CD4-positive, alpha-beta memory T cell (primary cell): ENCODE measurements around the gene FAM210A. TPM values are rescaled to one million over a fixed set of nuclear protein-coding genes. Genes with fewer than 3 reads are reported as not detected.

Experiments
- CTCF ChIA-PET: fragments of 350-600 bp; sonication (Branson Sonifier 250); formaldehyde crosslinking; loops from one replicate; lab custom pipeline; 2021; ENCODE audit warnings: inconsistent platforms; ENCODE audit not compliant: partially characterized antibody; lab: Charles Lee
- POLR2A ChIA-PET: fragments of 350-600 bp; sonication (Branson Sonifier 250); formaldehyde crosslinking; loops from one replicate; lab custom pipeline; 2021; ENCODE audit not compliant: partially characterized antibody; lab: Charles Lee
- DNase-seq, 5 donors: peaks; one replicate each; pipeline versions ENCODE4 v3.0.0 to v3.0.0-alpha.2; 2020 to 2022; ENCODE audit warnings: mixed read lengths in 1 of 5
- H3K27ac ChIP-seq: one replicate; pipeline ENCODE4 v1.7.0; 2013; ENCODE audit warnings: low read depth, low read length
- H3K27me3 ChIP-seq: 2 replicates; pipeline ENCODE4 v1.7.0; 2013; ENCODE audit warnings: mild to moderate bottlenecking, low read length, moderate library complexity; ENCODE audit not compliant: insufficient read depth
- H3K36me3 ChIP-seq: 2 replicates; pipeline ENCODE4 v1.7.0; 2013; ENCODE audit warnings: mild to moderate bottlenecking, low read length, moderate library complexity; ENCODE audit not compliant: insufficient read depth
- H3K4me1 ChIP-seq: 2 replicates; pipeline ENCODE4 v1.7.0; 2013; ENCODE audit warnings: mild to moderate bottlenecking, low read length, moderate library complexity; ENCODE audit not compliant: insufficient read depth
- H3K4me3 ChIP-seq, 2 donors: one replicate each; pipeline ENCODE4 v1.7.0; 2013; ENCODE audit warnings: low read length in 2 of 2, mild to moderate bottlenecking in 1 of 2
- H3K9me3 ChIP-seq, 2 donors: one replicate each; pipeline ENCODE4 v1.7.0; 2013; ENCODE audit warnings: low read length in 2 of 2, control low read depth in 1 of 2; ENCODE audit not compliant: control insufficient read depth in 1 of 2
- H3K27ac Mint-ChIP-seq, 7 donors: one replicate each; pipeline ENCODE4 v1.8.0; 2020 to 2021; ENCODE audit warnings: mixed read lengths in 7 of 7, mild to moderate bottlenecking in 6 of 7, inconsistent platforms in 3 of 7, moderate library complexity in 3 of 7
- H3K27me3 Mint-ChIP-seq, 2 donors: one replicate each; pipeline ENCODE4 v1.8.0; 2020 to 2021; ENCODE audit warnings: mixed read lengths in 2 of 2
- H3K36me3 Mint-ChIP-seq, 2 donors: one replicate each; pipeline ENCODE4 v1.8.0; 2020 to 2021; ENCODE audit warnings: mixed read lengths in 2 of 2, inconsistent platforms in 1 of 2, mild to moderate bottlenecking in 1 of 2
- H3K4me1 Mint-ChIP-seq, 4 donors: one replicate each; pipeline ENCODE4 v1.8.0; 2020 to 2021; ENCODE audit warnings: mixed read lengths in 4 of 4, mild to moderate bottlenecking in 1 of 4
- H3K4me3 Mint-ChIP-seq, 8 donors: one replicate each; pipeline ENCODE4 v1.8.0; 2020 to 2021; ENCODE audit warnings: mixed read lengths in 8 of 8, mild to moderate bottlenecking in 7 of 8, moderate library complexity in 6 of 8, inconsistent platforms in 3 of 8
- H3K9me3 Mint-ChIP-seq, 8 donors: one replicate each; pipeline ENCODE4 v1.8.0; 2020 to 2021; ENCODE audit warnings: mixed read lengths in 8 of 8, mild to moderate bottlenecking in 5 of 8, inconsistent platforms in 3 of 8, moderate library complexity in 1 of 8
- intact Hi-C: fragments of 100-400 bp; cut with micrococcal nuclease; formaldehyde crosslinking; loops from one replicate; pipeline ENCODE4 v1.15.1; 2023
- polyA plus RNA-seq, 2 donors: library from polyadenylated mRNA; unstranded; fragments of 300-500 nt; fragmentation: Illumina TruSeq; gene quantifications; one replicate each; pipeline ENCODE4 v1.2.3, GENCODE V29; 2021
- total RNA-seq, 2 experiments: library from RNA; stranded (reverse); gene quantifications; one replicate each; pipeline ENCODE4 v1.2.3, GENCODE V29; 2021

FAM210A gene
- total and polyA plus RNA-seq, 4 experiments from 2014 or later, result 9.4 to 13.7 (median 11.6) TPM

- Histone ChIP-seq H3K9me3 (no peaks in the 10 kb centered on the region), H3K27ac (no peak overlapping the region), H3K4me3 (no peak overlapping the region), H3K4me1 (no peaks in the 10 kb centered on the region), H3K27me3 (no peaks in the 10 kb centered on the region), H3K36me3 (peaks cover 7% of the 10 kb centered on the region)
- intact Hi-C loops, result no loop called here
- peak overlapping the region in 3 of 7 donors; percentile 17 to 70 (median 42) for H3K27ac Mint-ChIP-seq
- DNase-seq, result no peak
- peaks cover 10 to 14% (median 13%) of the 10 kb centered on the region in 4 donors for H3K4me1 Mint-ChIP-seq
- CTCF ChIA-PET, result interaction anchor here (1.3 to 2.4 kb wide), 2 partner anchors 61 to 68 kb away, joined by 3 to 11 read pairs; no protein-coding TSS in a partner anchor
- peaks cover 12 to 15% of the 10 kb centered on the region in 2 donors for H3K36me3 Mint-ChIP-seq
- H3K27me3 Mint-ChIP-seq, result no peaks in the 10 kb centered on the region
- H3K4me3 Mint-ChIP-seq, result no peak overlapping the region
- POLR2A ChIA-PET, result no interaction called here
- H3K9me3 Mint-ChIP-seq, result peaks cover 0 to 1% (median 0%) of the 10 kb centered on the region in 8 donors
Observed at GRCh38 chr18:13628211-13628610, 98.1 kb downstream of the FAM210A start.

DNA sequence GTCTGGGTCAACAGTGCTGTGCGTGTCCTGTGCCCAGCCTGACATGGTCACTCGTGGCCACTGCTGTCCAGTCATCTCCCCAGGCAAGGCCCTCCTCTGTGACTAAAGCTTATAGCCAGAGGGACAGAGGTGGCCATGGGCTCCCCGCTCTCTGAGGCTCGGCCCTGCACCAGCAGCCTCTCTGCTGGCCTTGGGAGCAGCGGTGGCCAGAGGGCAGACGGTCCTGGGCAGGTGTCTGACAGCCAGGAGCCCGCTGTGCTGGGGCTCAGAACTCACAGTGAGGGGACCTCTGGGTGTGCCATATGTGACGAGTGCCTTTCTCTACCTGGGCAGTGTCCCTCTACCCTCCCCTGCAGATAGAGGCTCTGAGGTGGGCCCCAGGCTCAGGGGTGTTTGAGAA lies 98.7 kb downstream of the FAM210A start:
- Histone ChIP-seq H3K27ac (no peak overlapping the region), H3K27me3 (no peaks in the 10 kb centered on the region), H3K9me3 (no peaks in the 10 kb centered on the region), H3K36me3 (peaks cover 8% of the 10 kb centered on the region), H3K4me3 (no peak overlapping the region), H3K4me1 (no peaks in the 10 kb centered on the region)
- H3K27me3 Mint-ChIP-seq, result no peaks in the 10 kb centered on the region
- H3K9me3 Mint-ChIP-seq, result peaks cover 0 to 1% (median 0%) of the 10 kb centered on the region in 8 donors
- intact Hi-C loops, result no loop called here
- CTCF ChIA-PET, result interaction anchor here (1.3 to 2.4 kb wide), 4 partner anchors 60 to 411 kb away, joined by 3 to 11 read pairs (median 6); no protein-coding TSS in a partner anchor
- no peak for DNase-seq
- H3K36me3 Mint-ChIP-seq, result peaks cover 16 to 18% of the 10 kb centered on the region in 2 donors
- POLR2A ChIA-PET, result no interaction called here
- H3K4me1 Mint-ChIP-seq, result peaks cover 10 to 14% (median 13%) of the 10 kb centered on the region in 4 donors
- H3K4me3 Mint-ChIP-seq, result no peak overlapping the region
- H3K27ac Mint-ChIP-seq, result no peak overlapping the region

- H3K9me3 ChIP-seq, result no peaks in the 10 kb centered on the region
- H3K27ac ChIP-seq, result no peak overlapping the region
- H3K4me1 ChIP-seq, result no peaks in the 10 kb centered on the region
- no peak for DNase-seq
- H3K27ac Mint-ChIP-seq, result peak overlapping the region in 3 of 7 donors; percentile 1 to 56 (median 46)
- intact Hi-C loops, result no loop called here
- no peaks in the 10 kb centered on the region for H3K27me3 Mint-ChIP-seq
- H3K4me3 Mint-ChIP-seq, result no peak overlapping the region
- no peaks in the 10 kb centered on the region for H3K27me3 ChIP-seq
- peaks cover 8% of the 10 kb centered on the region for H3K36me3 ChIP-seq
- peaks cover 10 to 14% (median 13%) of the 10 kb centered on the region in 4 donors for H3K4me1 Mint-ChIP-seq
- H3K9me3 Mint-ChIP-seq, result peaks cover 0 to 1% (median 0%) of the 10 kb centered on the region in 8 donors
- H3K36me3 Mint-ChIP-seq, result peaks cover 16 to 17% of the 10 kb centered on the region in 2 donors
- POLR2A ChIA-PET, result no interaction called here
- CTCF ChIA-PET, result interaction anchor here (1.5 to 1.7 kb wide), 2 partner anchors 68 to 410 kb away, joined by 5 to 7 read pairs; no protein-coding TSS in a partner anchor
- H3K4me3 ChIP-seq, result no peak overlapping the region
Observed at GRCh38 chr18:13626544-13626908, 99.8 kb downstream of the FAM210A start.

GRCh38 chr18:13625843-13626543 lies 100.4 kb downstream of the FAM210A start:
- Histone ChIP-seq H3K4me3 (no peak overlapping the region), H3K27me3 (no peaks in the 10 kb centered on the region), H3K4me1 (no peaks in the 10 kb centered on the region), H3K36me3 (peaks cover 8% of the 10 kb centered on the region), H3K9me3 (no peaks in the 10 kb centered on the region), H3K27ac (no peak overlapping the region)
- H3K4me1 Mint-ChIP-seq, result peaks cover 9 to 14% (median 13%) of the 10 kb centered on the region in 4 donors
- H3K27me3 Mint-ChIP-seq, result no peaks in the 10 kb centered on the region
- intact Hi-C loops, result no loop called here
- POLR2A ChIA-PET, result no interaction called here
- no peak overlapping the region for H3K4me3 Mint-ChIP-seq
- H3K9me3 Mint-ChIP-seq, result peaks cover 0 to 1% (median 0%) of the 10 kb centered on the region in 8 donors
- CTCF ChIA-PET, result interaction anchor here (1.5 to 1.9 kb wide), 3 partner anchors 68 to 410 kb away, joined by 5 to 7 read pairs (median 7); no protein-coding TSS in a partner anchor
- H3K36me3 Mint-ChIP-seq, result peaks cover 16 to 17% of the 10 kb centered on the region in 2 donors
- peak overlapping the region in 3 of 7 donors; percentile 36 to 73 (median 46) for H3K27ac Mint-ChIP-seq
- DNase-seq, result no peak

DNA sequence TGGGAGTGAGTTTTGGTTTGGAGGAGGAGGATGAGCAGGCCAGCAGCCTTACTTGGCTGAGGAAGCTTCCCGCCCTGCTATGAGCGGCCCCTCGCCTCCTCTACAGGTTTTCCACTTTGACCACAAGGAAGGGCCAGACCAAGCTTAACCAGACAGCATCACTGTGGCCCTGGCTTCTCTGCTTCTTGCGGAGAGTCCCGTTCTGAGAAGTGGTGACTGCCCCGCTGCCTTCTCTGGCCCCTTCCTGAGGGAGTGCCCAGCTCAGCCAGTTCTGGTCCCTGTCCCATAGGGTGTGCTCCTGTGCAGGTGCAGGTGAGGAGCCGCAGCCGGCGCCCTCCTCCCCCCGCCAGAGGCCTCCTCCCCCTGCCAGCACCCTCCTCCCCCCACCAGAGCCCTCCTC lies 101.0 kb downstream of the FAM210A start:
- no peaks in the 10 kb centered on the region for H3K9me3 ChIP-seq
- H3K4me1 Mint-ChIP-seq, result peaks cover 9 to 14% (median 13%) of the 10 kb centered on the region in 4 donors
- intact Hi-C loops, result no loop called here
- H3K27me3 ChIP-seq, result no peaks in the 10 kb centered on the region
- POLR2A ChIA-PET, result interaction anchor here (1.0 kb wide), 1 partner anchor 10 kb away, joined by 3 read pairs; no protein-coding TSS in a partner anchor
- peaks cover 8% of the 10 kb centered on the region for H3K36me3 ChIP-seq
- CTCF ChIA-PET, result interaction anchor here (1.9 kb wide), 1 partner anchor 409 kb away, joined by 7 read pairs; no protein-coding TSS in a partner anchor
- no peak overlapping the region for H3K4me3 ChIP-seq
- no peaks in the 10 kb centered on the region for H3K27me3 Mint-ChIP-seq
- peaks cover 15 to 20% of the 10 kb centered on the region in 2 donors for H3K36me3 Mint-ChIP-seq
- H3K27ac Mint-ChIP-seq, result peak overlapping the region in 3 of 7 donors; percentile 42 to 81 (median 70)
- H3K4me3 Mint-ChIP-seq, result no peak overlapping the region
- peaks cover 0 to 1% (median 0%) of the 10 kb centered on the region in 8 donors for H3K9me3 Mint-ChIP-seq
- H3K4me1 ChIP-seq, result no peaks in the 10 kb centered on the region
- no peak for DNase-seq
- H3K27ac ChIP-seq, result no peak overlapping the region

DNA sequence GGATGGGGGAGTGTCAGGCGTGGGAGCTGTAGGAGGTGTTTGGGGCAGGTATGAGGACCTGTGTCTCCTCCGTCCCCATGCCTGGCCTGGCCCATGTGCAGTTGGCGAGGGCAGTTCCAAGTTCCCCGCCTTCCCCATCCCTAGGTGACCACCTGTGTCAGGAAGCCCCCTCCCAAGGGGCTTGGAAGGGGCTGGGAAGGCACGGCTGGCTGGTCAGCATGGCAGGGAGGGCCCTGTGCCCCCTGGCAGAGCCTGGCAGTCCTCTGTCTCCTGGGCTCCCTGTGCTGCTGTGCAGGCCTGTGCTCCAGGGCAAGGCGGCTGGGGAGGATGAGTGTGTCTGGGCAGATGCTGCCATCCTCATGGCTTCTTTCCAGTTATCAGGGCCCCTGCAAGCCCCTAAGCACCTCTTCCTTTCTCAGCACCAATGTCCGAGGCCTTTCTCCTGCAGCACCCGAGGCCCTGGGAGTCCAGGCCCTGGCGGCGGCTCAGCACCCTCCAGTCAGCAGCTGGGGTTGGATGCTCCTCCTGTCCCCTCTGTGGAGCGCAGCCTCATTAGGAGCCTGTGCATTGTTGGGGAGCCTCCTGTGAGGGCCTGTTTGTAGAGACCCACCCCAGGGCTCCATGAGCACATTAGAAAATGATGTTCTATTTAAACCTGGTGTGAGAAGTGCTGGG lies 101.7 kb downstream of the FAM210A start:
- Histone ChIP-seq H3K36me3 (peaks cover 8% of the 10 kb centered on the region), H3K27me3 (no peaks in the 10 kb centered on the region), H3K9me3 (no peaks in the 10 kb centered on the region), H3K4me3 (no peak overlapping the region), H3K27ac (no peak overlapping the region), H3K4me1 (no peaks in the 10 kb centered on the region)
- no peaks in the 10 kb centered on the region for H3K27me3 Mint-ChIP-seq
- H3K4me1 Mint-ChIP-seq, result peaks cover 4 to 13% (median 9%) of the 10 kb centered on the region in 4 donors
- DNase-seq, result no peak
- H3K4me3 Mint-ChIP-seq, result no peak overlapping the region
- POLR2A ChIA-PET, result interaction anchor here (1.0 kb wide), 1 partner anchor 9 kb away, joined by 3 read pairs; no protein-coding TSS in a partner anchor
- peaks cover 0 to 1% (median 0%) of the 10 kb centered on the region in 8 donors for H3K9me3 Mint-ChIP-seq
- intact Hi-C loops, result no loop called here
- peak overlapping the region in 2 of 7 donors; percentile 28 to 81 for H3K27ac Mint-ChIP-seq
- peaks cover 12 to 20% of the 10 kb centered on the region in 2 donors for H3K36me3 Mint-ChIP-seq
- CTCF ChIA-PET, result interaction anchor here (1.9 kb wide), 1 partner anchor 408 kb away, joined by 7 read pairs; no protein-coding TSS in a partner anchor
